HEK293 (cell line): Measurements from ENCODE around the gene UFSP1.

Source experiments
- CTCF ChIA-PET: fragments of 350-600 bp; formaldehyde crosslinking; extraction: SDS; loops from one replicate; lab custom pipeline; 2021; ENCODE audit warnings: antibody characterized with exemption; lab: Yijun Ruan, JAX
- POLR2A ChIA-PET: fragments of 300-600 bp; formaldehyde crosslinking; extraction: SDS; loops from one replicate; lab custom pipeline; 2020; ENCODE audit warnings: antibody characterized with exemption, inconsistent platforms; lab: Yijun Ruan, JAX
- H3K27ac ChIP-seq: fragments of 200-500 bp; sonication (Bioruptor generic); 2 replicates; pipeline ENCODE4 v1.5.1; 2014; ENCODE audit warnings: low read depth, low read length, control low read depth, inconsistent platforms; ENCODE audit errors: extremely low read depth
- H3K36me3 ChIP-seq, 2 experiments: fragments of 200-500 bp in 1 of 2; sonication (Bioruptor generic) in 1 of 2; 1 replicate in 1 of 2; 2 replicates in 1 of 2; pipeline ENCODE4 v1.5.1; 2014 to 2017; ENCODE audit warnings: inconsistent platforms in 2 of 2, low read length in 2 of 2; ENCODE audit not compliant: control insufficient read depth in 2 of 2, insufficient read depth in 1 of 2
- H3K4me1 ChIP-seq: fragments of 200-500 bp; sonication (Bioruptor generic); 2 replicates; pipeline ENCODE4 v1.5.1; 2014; ENCODE audit warnings: mild to moderate bottlenecking, low read length, inconsistent platforms; ENCODE audit not compliant: control insufficient read depth, insufficient read depth
- H3K4me3 ChIP-seq: 2 replicates; pipeline ENCODE4 v1.5.1; 2011; ENCODE audit warnings: low read depth, mild to moderate bottlenecking, control low read depth, low read length, moderate library complexity
- H3K9me3 ChIP-seq: fragments of 200-500 bp; sonication (Bioruptor generic); 2 replicates; pipeline ENCODE4 v1.5.1; 2014; ENCODE audit warnings: low read depth, low read length, inconsistent platforms; ENCODE audit not compliant: control insufficient read depth, insufficient read depth
- SP2 ChIP-seq: fragments of 450-650 bp; formaldehyde crosslinking; IDR thresholded peaks from 2 replicates; pipeline ENCODE4 v1.5.1; 2016; ENCODE audit warnings: missing biosample characterization, missing genetic modification characterization
- TSHZ1 ChIP-seq: fragments of 450-650 bp; formaldehyde crosslinking; IDR thresholded peaks from 2 replicates; pipeline ENCODE4 v1.5.1; 2016; ENCODE audit warnings: missing biosample characterization, missing genetic modification characterization, borderline replicate concordance
- YY2 ChIP-seq: fragments of 450-650 bp; formaldehyde crosslinking; IDR thresholded peaks from 2 replicates; pipeline ENCODE4 v1.5.1; 2016; ENCODE audit warnings: missing biosample characterization, missing genetic modification characterization
- ZFP3 ChIP-seq: fragments of 450-650 bp; formaldehyde crosslinking; IDR thresholded peaks from 2 replicates; pipeline ENCODE4 v1.5.1; 2016; ENCODE audit warnings: low read depth, missing biosample characterization, missing genetic modification characterization
- ZNF16 ChIP-seq: fragments of 450-650 bp; formaldehyde crosslinking; IDR thresholded peaks from 2 replicates; pipeline ENCODE4 v1.5.1; 2016; ENCODE audit warnings: low read depth, missing biosample characterization, missing genetic modification characterization
- ZNF175 ChIP-seq: fragments of 450-650 bp; formaldehyde crosslinking; IDR thresholded peaks from 2 replicates; pipeline ENCODE4 v1.5.1; 2016; ENCODE audit warnings: missing biosample characterization, missing genetic modification characterization
- ZNF24 ChIP-seq: fragments of 450-650 bp; formaldehyde crosslinking; IDR thresholded peaks from 2 replicates; pipeline ENCODE4 v1.5.1; 2016; ENCODE audit warnings: missing biosample characterization, missing genetic modification characterization
- ZNF248 ChIP-seq: fragments of 450-650 bp; formaldehyde crosslinking; IDR thresholded peaks from 2 replicates; pipeline ENCODE4 v1.5.1; 2017; ENCODE audit warnings: missing biosample characterization, missing genetic modification characterization
- ZNF366 ChIP-seq: fragments of 450-650 bp; formaldehyde crosslinking; conservative IDR thresholded peaks from 2 replicates; pipeline ENCODE4 v1.5.1; 2016; ENCODE audit warnings: missing biosample characterization, missing genetic modification characterization
- ZNF398 ChIP-seq: fragments of 450-650 bp; formaldehyde crosslinking; IDR thresholded peaks from 2 replicates; pipeline ENCODE4 v1.5.1; 2017; ENCODE audit warnings: missing biosample characterization, missing genetic modification characterization
- ZNF473 ChIP-seq: fragments of 450-650 bp; formaldehyde crosslinking; IDR thresholded peaks from 2 replicates; pipeline ENCODE4 v1.5.1; 2017; ENCODE audit warnings: missing biosample characterization, missing genetic modification characterization
- ZNF571 ChIP-seq: fragments of 450-650 bp; formaldehyde crosslinking; IDR thresholded peaks from 2 replicates; pipeline ENCODE4 v1.5.0; 2017; ENCODE audit warnings: missing biosample characterization, missing genetic modification characterization
- ZNF645 ChIP-seq: fragments of 450-650 bp; formaldehyde crosslinking; IDR thresholded peaks from 2 replicates; pipeline ENCODE4; 2016; ENCODE audit warnings: missing biosample characterization, missing genetic modification characterization
- TF ChIP-seq, protein P1 (sequence below): fragments of 450-650 bp; formaldehyde crosslinking; IDR thresholded peaks from 2 replicates; pipeline ENCODE4 v1.5.1; 2016; ENCODE audit warnings: missing biosample characterization, missing genetic modification characterization

UFSP1 gene

GRCh38 chr7:100894860-100895700 is 5.6 kb upstream of the UFSP1 start (continued):
- TF ChIP-seq ZNF16 (tag by site-specific recombination) (no peak), ZNF571 (tag by site-specific recombination) (no peak), ZNF248 (tag by site-specific recombination) (no peak), ZNF473 (no peak), ZNF24 (tag by site-specific recombination) (no peak), TSHZ1 (tag by site-specific recombination) (no peak), ZNF645 (no peak)
- TF ChIP-seq, protein P1, sequence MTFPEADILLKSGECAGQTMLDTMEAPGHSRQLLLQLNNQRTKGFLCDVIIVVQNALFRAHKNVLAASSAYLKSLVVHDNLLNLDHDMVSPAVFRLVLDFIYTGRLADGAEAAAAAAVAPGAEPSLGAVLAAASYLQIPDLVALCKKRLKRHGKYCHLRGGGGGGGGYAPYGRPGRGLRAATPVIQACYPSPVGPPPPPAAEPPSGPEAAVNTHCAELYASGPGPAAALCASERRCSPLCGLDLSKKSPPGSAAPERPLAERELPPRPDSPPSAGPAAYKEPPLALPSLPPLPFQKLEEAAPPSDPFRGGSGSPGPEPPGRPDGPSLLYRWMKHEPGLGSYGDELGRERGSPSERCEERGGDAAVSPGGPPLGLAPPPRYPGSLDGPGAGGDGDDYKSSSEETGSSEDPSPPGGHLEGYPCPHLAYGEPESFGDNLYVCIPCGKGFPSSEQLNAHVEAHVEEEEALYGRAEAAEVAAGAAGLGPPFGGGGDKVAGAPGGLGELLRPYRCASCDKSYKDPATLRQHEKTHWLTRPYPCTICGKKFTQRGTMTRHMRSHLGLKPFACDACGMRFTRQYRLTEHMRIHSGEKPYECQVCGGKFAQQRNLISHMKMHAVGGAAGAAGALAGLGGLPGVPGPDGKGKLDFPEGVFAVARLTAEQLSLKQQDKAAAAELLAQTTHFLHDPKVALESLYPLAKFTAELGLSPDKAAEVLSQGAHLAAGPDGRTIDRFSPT (tag by site-specific recombination), result no peak
- TF ChIP-seq, all 188 proteins: peak for 33

GRCh38 chr7:100893910-100894721 is 4.6 kb upstream of the UFSP1 start:
- Histone ChIP-seq H3K36me3 (no peaks in the 10 kb centered on the region), H3K9me3 (no peaks in the 10 kb centered on the region), H3K4me1 (no peaks in the 10 kb centered on the region; the same call in 1 of the 2 replicates)
- peak; percentile 33; the same call in 1 of the 2 replicates for TF ChIP-seq ZNF398
- TF ChIP-seq ZNF366 (tag by site-specific recombination), result peak; percentile 92
- no peak for TF ChIP-seq ZNF175 (tag by site-specific recombination)
- TF ChIP-seq ZFP3 (tag by site-specific recombination), result no peak
- TF ChIP-seq YY2 (tag by site-specific recombination), result no peak
- TF ChIP-seq, protein P1 (tag by site-specific recombination), result peak; percentile 33; the same call in 1 of the 2 replicates
- TF ChIP-seq SP2 (tag by site-specific recombination), result no peak; the same call in 1 of the 2 replicates
- TF ChIP-seq, all 188 proteins: peak for 3
- POLR2A ChIA-PET, result interaction anchor here (0.6 kb wide), 1 partner anchor 355 kb away, joined by 4 read pairs; no protein-coding TSS in a partner anchor
- CTCF ChIA-PET, result interaction anchor here (0.6 to 3.0 kb wide), 13 partner anchors 16 to 389 kb away, joined by 3 to 14 read pairs (median 4); no protein-coding TSS in a partner anchor
- Histone ChIP-seq H3K27ac (no peak overlapping the region), H3K4me3 (no peak overlapping the region)
